PC-3 (cell line): ENCODE results near the gene LTBP1.

Experiments used
- EZH2 ChIP-seq: fragments of 300-600 bp; sonication (generic); IDR thresholded peaks from one replicate; pipeline ENCODE4 v1.6.1; 2017; ENCODE audit warnings: antibody characterized with exemption, mild to moderate bottlenecking, low read length; ENCODE audit not compliant: unreplicated experiment
- EZH2phosphoT487 ChIP-seq: fragments of 300-600 bp; sonication (generic); IDR thresholded peaks from 2 replicates; pipeline ENCODE4 v1.6.1; 2018; ENCODE audit warnings: mild to moderate bottlenecking, antibody characterized with exemption, low read length, borderline replicate concordance
- TF ChIP-seq, protein P1 (sequence below): fragments of 300-600 bp; sonication (generic); conservative IDR thresholded peaks from 2 replicates; pipeline ENCODE4 v1.5.1; 2017; ENCODE audit warnings: antibody characterized with exemption, low read depth, mild to moderate bottlenecking, low read length

DNA sequence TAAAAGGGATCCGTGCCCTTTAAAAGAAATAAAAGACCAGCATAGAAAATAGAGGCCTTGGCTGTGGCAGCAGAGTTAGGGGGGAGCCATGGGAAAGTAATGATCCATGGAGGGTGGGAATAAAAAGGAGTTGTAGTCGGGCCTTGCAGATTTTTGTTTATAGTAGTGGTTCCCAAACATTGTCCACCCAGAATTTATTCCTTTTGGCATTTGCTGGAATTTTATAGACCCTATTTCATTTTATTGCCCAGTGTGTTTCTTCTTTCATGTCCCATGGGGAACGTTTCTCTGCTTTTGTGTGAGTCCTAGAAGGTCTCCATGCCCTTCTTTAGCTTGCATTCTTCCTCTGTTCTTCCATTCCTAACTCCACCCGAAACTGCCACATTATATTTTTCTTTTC lies 222.2 kb downstream of the LTBP1 start:
- TF ChIP-seq, protein P1, sequence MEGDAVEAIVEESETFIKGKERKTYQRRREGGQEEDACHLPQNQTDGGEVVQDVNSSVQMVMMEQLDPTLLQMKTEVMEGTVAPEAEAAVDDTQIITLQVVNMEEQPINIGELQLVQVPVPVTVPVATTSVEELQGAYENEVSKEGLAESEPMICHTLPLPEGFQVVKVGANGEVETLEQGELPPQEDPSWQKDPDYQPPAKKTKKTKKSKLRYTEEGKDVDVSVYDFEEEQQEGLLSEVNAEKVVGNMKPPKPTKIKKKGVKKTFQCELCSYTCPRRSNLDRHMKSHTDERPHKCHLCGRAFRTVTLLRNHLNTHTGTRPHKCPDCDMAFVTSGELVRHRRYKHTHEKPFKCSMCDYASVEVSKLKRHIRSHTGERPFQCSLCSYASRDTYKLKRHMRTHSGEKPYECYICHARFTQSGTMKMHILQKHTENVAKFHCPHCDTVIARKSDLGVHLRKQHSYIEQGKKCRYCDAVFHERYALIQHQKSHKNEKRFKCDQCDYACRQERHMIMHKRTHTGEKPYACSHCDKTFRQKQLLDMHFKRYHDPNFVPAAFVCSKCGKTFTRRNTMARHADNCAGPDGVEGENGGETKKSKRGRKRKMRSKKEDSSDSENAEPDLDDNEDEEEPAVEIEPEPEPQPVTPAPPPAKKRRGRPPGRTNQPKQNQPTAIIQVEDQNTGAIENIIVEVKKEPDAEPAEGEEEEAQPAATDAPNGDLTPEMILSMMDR: no peak
- TF ChIP-seq EZH2 (no peak), EZH2phosphoT487 (no peak)
